ENCODE measurements around the gene SCN2A. TPM values are rescaled to one million over a fixed set of nuclear protein-coding genes. Genes with fewer than 3 reads are reported as not detected.

SCN2A gene
- total and polyA plus RNA-seq, 4 donors: 0.02 to 0.31 (median 0.11) TPM

DNA sequence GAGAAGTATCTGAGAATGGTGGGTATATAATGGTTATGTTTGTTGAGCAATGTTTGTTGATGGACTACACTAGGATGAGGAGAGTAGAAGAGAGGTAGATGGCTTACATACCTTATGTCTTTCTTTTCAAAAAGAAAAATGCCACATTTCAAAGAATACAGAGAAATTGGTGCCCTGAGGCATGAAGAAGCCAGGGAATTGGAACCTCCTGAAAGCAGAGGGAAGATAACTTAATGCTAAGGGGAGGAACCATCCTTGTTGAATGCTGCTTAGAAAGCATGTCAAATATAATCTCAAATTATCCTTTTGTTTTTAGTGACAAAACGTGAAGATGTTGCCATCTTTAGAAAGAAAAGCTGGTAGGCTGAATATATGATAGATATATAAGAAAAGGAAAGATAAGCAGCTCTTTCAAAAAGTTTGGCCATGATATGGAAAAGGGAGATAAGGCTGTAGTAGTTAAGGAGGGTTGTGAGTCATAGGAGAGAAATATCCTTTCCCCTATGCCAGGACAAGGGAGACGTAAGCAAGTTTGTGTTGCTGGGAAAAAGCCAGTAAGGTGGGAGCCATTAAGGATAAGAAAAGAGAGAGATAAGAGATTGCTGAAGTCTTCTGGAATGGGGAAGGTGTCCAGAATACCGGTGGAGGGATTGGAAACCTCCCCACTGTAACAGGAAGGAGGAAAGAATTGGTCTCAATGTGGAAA lies 66.3 kb downstream of the SCN2A start:
- ATAC-seq (ENCODE audit: insufficient read depth, low FRiP score) (peak; percentile 41), DNase-seq (no peak)
- Histone ChIP-seq H3K9ac (ENCODE audit: insufficient read depth in 1 of 2, low read length in 2 of 2) (no peak overlapping the region), H3K4me1 (ENCODE audit: control insufficient read depth in 5 of 5, insufficient read depth in 5 of 5, low read length in 5 of 5) (no peaks in the 10 kb centered on the region), H3K9me3 (ENCODE audit: control insufficient read depth in 4 of 4, insufficient read depth in 3 of 4, low read length in 3 of 4) (no peaks in the 10 kb centered on the region), H3K4me3 (no peak overlapping the region), H3K27ac (ENCODE audit: low read depth in 1 of 2, low read length in 1 of 2) (no peak overlapping the region), H3K27me3 (ENCODE audit: control insufficient read depth in 3 of 3, insufficient read depth in 3 of 3, low read length in 2 of 3) (no peaks in the 10 kb centered on the region), H3K36me3 (ENCODE audit: control insufficient read depth in 4 of 4, insufficient read depth in 4 of 4, low read length in 4 of 4) (no peaks in the 10 kb centered on the region)
- 48 to 75% methylated on average over 3 of the region's 3 CpGs for WGBS, 2 donors
- TF ChIP-seq, protein P1, sequence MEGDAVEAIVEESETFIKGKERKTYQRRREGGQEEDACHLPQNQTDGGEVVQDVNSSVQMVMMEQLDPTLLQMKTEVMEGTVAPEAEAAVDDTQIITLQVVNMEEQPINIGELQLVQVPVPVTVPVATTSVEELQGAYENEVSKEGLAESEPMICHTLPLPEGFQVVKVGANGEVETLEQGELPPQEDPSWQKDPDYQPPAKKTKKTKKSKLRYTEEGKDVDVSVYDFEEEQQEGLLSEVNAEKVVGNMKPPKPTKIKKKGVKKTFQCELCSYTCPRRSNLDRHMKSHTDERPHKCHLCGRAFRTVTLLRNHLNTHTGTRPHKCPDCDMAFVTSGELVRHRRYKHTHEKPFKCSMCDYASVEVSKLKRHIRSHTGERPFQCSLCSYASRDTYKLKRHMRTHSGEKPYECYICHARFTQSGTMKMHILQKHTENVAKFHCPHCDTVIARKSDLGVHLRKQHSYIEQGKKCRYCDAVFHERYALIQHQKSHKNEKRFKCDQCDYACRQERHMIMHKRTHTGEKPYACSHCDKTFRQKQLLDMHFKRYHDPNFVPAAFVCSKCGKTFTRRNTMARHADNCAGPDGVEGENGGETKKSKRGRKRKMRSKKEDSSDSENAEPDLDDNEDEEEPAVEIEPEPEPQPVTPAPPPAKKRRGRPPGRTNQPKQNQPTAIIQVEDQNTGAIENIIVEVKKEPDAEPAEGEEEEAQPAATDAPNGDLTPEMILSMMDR (IDR thresholded peaks at IDR 0.05; ENCODE audit: control extremely low read depth, extremely low read depth): no peak

DNA sequence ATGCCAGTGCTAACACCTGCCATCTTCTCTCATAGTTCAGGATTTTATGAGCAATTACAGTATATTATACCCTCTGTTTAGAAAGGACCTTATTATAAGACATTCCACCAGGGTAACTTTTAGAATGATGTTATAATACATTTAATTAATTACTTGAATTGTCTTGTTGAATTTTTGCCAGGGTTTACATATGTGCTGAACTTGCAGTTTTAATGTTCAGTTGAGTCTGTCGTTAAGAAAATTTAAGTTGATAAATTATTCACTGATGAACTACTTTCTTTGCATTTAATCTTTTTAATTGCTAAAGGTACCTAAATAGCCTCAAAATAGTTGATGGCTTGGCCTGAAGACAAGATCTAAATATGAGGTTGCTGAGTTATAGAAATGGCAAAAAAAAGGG lies 68.1 kb downstream of the SCN2A start:
- Histone ChIP-seq H3K4me3 (no peak overlapping the region), H3K27ac (ENCODE audit: low read depth in 1 of 2, low read length in 1 of 2) (no peak overlapping the region), H3K36me3 (ENCODE audit: control insufficient read depth in 4 of 4, insufficient read depth in 4 of 4, low read length in 4 of 4) (no peaks in the 10 kb centered on the region), H3K27me3 (ENCODE audit: control insufficient read depth in 3 of 3, insufficient read depth in 3 of 3, low read length in 2 of 3) (no peaks in the 10 kb centered on the region), H3K4me1 (ENCODE audit: control insufficient read depth in 5 of 5, insufficient read depth in 5 of 5, low read length in 5 of 5) (no peaks in the 10 kb centered on the region), H3K9me3 (ENCODE audit: control insufficient read depth in 4 of 4, insufficient read depth in 3 of 4, low read length in 3 of 4) (no peaks in the 10 kb centered on the region), H3K9ac (ENCODE audit: insufficient read depth in 1 of 2, low read length in 2 of 2) (no peak overlapping the region)
- no peak for DNase-seq
- no peak for ATAC-seq (ENCODE audit: insufficient read depth, low FRiP score)
- 86 to 96% methylated on average over 1 of the region's 1 CpG for WGBS, 2 donors
- TF ChIP-seq, protein P1 (IDR thresholded peaks at IDR 0.05; ENCODE audit: control extremely low read depth, extremely low read depth): no peak

DNA sequence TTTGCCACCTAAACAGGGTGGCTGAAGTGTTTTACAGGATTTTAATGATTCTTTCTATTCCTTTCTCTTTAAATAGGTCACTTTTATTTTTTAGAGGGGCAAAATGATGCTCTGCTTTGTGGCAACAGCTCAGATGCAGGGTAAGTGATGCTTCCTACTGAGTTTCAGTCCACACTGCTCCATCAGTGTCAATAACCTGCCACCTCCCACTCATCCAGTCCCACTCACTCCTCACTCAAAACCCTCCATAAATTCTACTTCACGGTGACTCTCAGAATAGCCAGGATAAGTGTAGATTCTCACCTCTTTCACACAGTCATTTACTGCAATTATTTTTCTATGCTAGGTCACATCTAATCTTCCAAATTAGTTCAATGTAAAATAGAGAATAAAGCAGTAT lies 72.7 kb downstream of the SCN2A start:
- H3K9ac ChIP-seq (ENCODE audit: insufficient read depth in 1 of 2, low read length in 2 of 2): no peak overlapping the region
- no peaks in the 10 kb centered on the region for H3K27me3 ChIP-seq (ENCODE audit: control insufficient read depth in 3 of 3, insufficient read depth in 3 of 3, low read length in 2 of 3)
- no peak for DNase-seq
- WGBS, 2 donors: 71 to 83% methylated on average over 1 of the region's 1 CpG
- no peaks in the 10 kb centered on the region for H3K9me3 ChIP-seq (ENCODE audit: control insufficient read depth in 4 of 4, insufficient read depth in 3 of 4, low read length in 3 of 4)
- no peaks in the 10 kb centered on the region for H3K4me1 ChIP-seq (ENCODE audit: control insufficient read depth in 5 of 5, insufficient read depth in 5 of 5, low read length in 5 of 5)
- H3K36me3 ChIP-seq (ENCODE audit: control insufficient read depth in 4 of 4, insufficient read depth in 4 of 4, low read length in 4 of 4): no peaks in the 10 kb centered on the region
- no peak overlapping the region for H3K27ac ChIP-seq (ENCODE audit: low read depth in 1 of 2, low read length in 1 of 2)
- no peak for ATAC-seq (ENCODE audit: insufficient read depth, low FRiP score)
- TF ChIP-seq, protein P1 (IDR thresholded peaks at IDR 0.05; ENCODE audit: control extremely low read depth, extremely low read depth): no peak
- H3K4me3 ChIP-seq: no peak overlapping the region

DNA sequence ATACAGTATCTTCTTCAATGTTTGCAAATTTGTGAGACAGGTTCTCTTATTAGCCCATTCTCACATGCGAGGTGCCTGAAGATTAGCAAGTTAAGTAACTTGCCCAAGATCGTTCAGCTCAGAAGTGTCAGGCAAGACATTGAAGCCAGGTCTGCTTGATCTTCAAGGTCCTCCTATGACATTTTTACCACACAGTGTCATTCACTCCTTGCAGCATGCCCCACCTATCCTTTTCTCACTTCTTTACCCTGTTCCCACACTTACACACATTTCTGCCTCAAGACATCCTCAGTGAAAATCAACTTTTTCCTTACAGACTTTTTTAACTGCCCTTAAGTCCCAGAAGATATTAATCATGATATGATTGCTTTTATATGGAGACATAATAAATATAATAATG lies 73.8 kb downstream of the SCN2A start:
- Histone ChIP-seq H3K36me3 (ENCODE audit: control insufficient read depth in 4 of 4, insufficient read depth in 4 of 4, low read length in 4 of 4) (no peaks in the 10 kb centered on the region), H3K27me3 (ENCODE audit: control insufficient read depth in 3 of 3, insufficient read depth in 3 of 3, low read length in 2 of 3) (no peaks in the 10 kb centered on the region), H3K9me3 (ENCODE audit: control insufficient read depth in 4 of 4, insufficient read depth in 3 of 4, low read length in 3 of 4) (no peaks in the 10 kb centered on the region), H3K4me3 (no peak overlapping the region), H3K4me1 (ENCODE audit: control insufficient read depth in 5 of 5, insufficient read depth in 5 of 5, low read length in 5 of 5) (no peaks in the 10 kb centered on the region), H3K27ac (ENCODE audit: low read depth in 1 of 2, low read length in 1 of 2) (no peak overlapping the region), H3K9ac (ENCODE audit: insufficient read depth in 1 of 2, low read length in 2 of 2) (no peak overlapping the region)
- DNase-seq (no peak), ATAC-seq (ENCODE audit: insufficient read depth, low FRiP score) (no peak)
- TF ChIP-seq, protein P1 (IDR thresholded peaks at IDR 0.05; ENCODE audit: control extremely low read depth, extremely low read depth): no peak
- 87 to 88% methylated on average over 2 of the region's 2 CpGs for WGBS, 2 donors

Measured in lung (tissue), 12 donors.